ENCODE results near the gene TPSAB1. TPM values are rescaled to one million over a fixed set of nuclear protein-coding genes. Genes with fewer than 3 reads are reported as not detected.

TPSAB1 gene
- total and polyA plus RNA-seq, 7 donors = 5.1 to 118 (median 14.4) TPM

GRCh38 chr16:1281517-1281916, 41.0 kb downstream of the TPSAB1 start:
- WGBS, 2 donors = 62 to 81% methylated on average over 16 of the region's 16 CpGs
- no peaks in the 10 kb centered on the region for H3K4me1 ChIP-seq
- intact Hi-C loops (cut with DNase I) = no loop called here
- no peak overlapping the region for H3K27ac ChIP-seq
- no peak for DNase-seq
- H3K27me3 ChIP-seq = peaks cover 0 to 48% (median 33%) of the 10 kb centered on the region in 3 donors
- H3K4me3 ChIP-seq = no peak overlapping the region
- no peaks in the 10 kb centered on the region for H3K36me3 ChIP-seq
- TF ChIP-seq POLR2AphosphoS5 (IDR thresholded peaks at IDR 0.05) (no peak), EP300 (IDR thresholded peaks at IDR 0.05) (no peak), POLR2A (IDR thresholded peaks at IDR 0.05) (no peak)
- H3K9me3 ChIP-seq = no peaks in the 10 kb centered on the region

- Histone ChIP-seq H3K4me1 (no peaks in the 10 kb centered on the region), H3K9me3 (no peaks in the 10 kb centered on the region), H3K27ac (no peak overlapping the region), H3K4me3 (no peak overlapping the region), H3K36me3 (no peaks in the 10 kb centered on the region), H3K27me3 (peaks cover 0 to 48% (median 32%) of the 10 kb centered on the region in 3 donors)
- no peak for DNase-seq
- no peak for TF ChIP-seq POLR2AphosphoS5 (IDR thresholded peaks at IDR 0.05)
- TF ChIP-seq POLR2A (IDR thresholded peaks at IDR 0.05) = no peak
- TF ChIP-seq EP300 (IDR thresholded peaks at IDR 0.05) = no peak
- TF ChIP-seq CTCF (IDR thresholded peaks at IDR 0.05) = no peak
- 44 to 73% methylated on average over 17 of the region's 17 CpGs for WGBS, 2 donors
- intact Hi-C loops (cut with DNase I) = no loop called here
Observed at GRCh38 chr16:1282324-1282973, 41.9 kb downstream of the TPSAB1 start.

GRCh38 chr16:1283296-1283695, 42.8 kb downstream of the TPSAB1 start:
- WGBS, 2 donors = 41 to 44% methylated on average over 17 of the region's 17 CpGs
- no peak for DNase-seq
- peaks cover 4 to 48% (median 32%) of the 10 kb centered on the region in 3 donors for H3K27me3 ChIP-seq

GRCh38 chr16:1283996-1284616, 43.6 kb downstream of the TPSAB1 start:
- Histone ChIP-seq H3K36me3 (no peaks in the 10 kb centered on the region), H3K4me1 (no peaks in the 10 kb centered on the region), H3K9me3 (no peaks in the 10 kb centered on the region), H3K27ac (no peak overlapping the region), H3K27me3 (peaks cover 12 to 48% (median 37%) of the 10 kb centered on the region in 3 donors), H3K4me3 (no peak overlapping the region)
- TF ChIP-seq EP300 (IDR thresholded peaks at IDR 0.05) = no peak
- no peak for TF ChIP-seq POLR2AphosphoS5 (IDR thresholded peaks at IDR 0.05)
- TF ChIP-seq POLR2A (IDR thresholded peaks at IDR 0.05) = no peak
- no peak for TF ChIP-seq CTCF (IDR thresholded peaks at IDR 0.05)
- no peak for DNase-seq
- 79 to 81% methylated on average over 16 of the region's 16 CpGs for WGBS, 2 donors
- intact Hi-C loops (cut with DNase I) = no loop called here

More at GRCh38 chr16:1283296-1283695, 42.8 kb downstream of the TPSAB1 start:
- Histone ChIP-seq H3K9me3 (no peaks in the 10 kb centered on the region), H3K27ac (no peak overlapping the region), H3K4me3 (no peak overlapping the region), H3K36me3 (no peaks in the 10 kb centered on the region), H3K4me1 (no peaks in the 10 kb centered on the region)
- TF ChIP-seq POLR2AphosphoS5 (IDR thresholded peaks at IDR 0.05) (no peak), POLR2A (IDR thresholded peaks at IDR 0.05) (no peak), EP300 (IDR thresholded peaks at IDR 0.05) (no peak), CTCF (IDR thresholded peaks at IDR 0.05) (no peak)
- intact Hi-C loops (cut with DNase I) = no loop called here

GRCh38 chr16:1285669-1286512, 45.4 kb downstream of the TPSAB1 start:
- intact Hi-C loops (cut with DNase I) = no loop called here
- Histone ChIP-seq H3K4me1 (no peaks in the 10 kb centered on the region), H3K4me3 (no peak overlapping the region), H3K36me3 (no peaks in the 10 kb centered on the region), H3K27me3 (peaks cover 21 to 64% (median 55%) of the 10 kb centered on the region in 3 donors), H3K9me3 (no peaks in the 10 kb centered on the region), H3K27ac (no peak overlapping the region)
- TF ChIP-seq CTCF (IDR thresholded peaks at IDR 0.05) = no peak
- no peak for TF ChIP-seq POLR2AphosphoS5 (IDR thresholded peaks at IDR 0.05)
- no peak for TF ChIP-seq EP300 (IDR thresholded peaks at IDR 0.05)
- TF ChIP-seq POLR2A (IDR thresholded peaks at IDR 0.05) = no peak
- no peak for DNase-seq
- 74 to 76% methylated on average over 38 of the region's 38 CpGs for WGBS, 2 donors
